H1 (cell line): ENCODE measurements around the gene SRPRA. TPM values are rescaled to one million over a fixed set of nuclear protein-coding genes. Genes with fewer than 3 reads are reported as not detected.

Source experiments
- JUND ChIP-seq: IDR thresholded peaks from 2 replicates; pipeline ENCODE4 v1.6.1; 2011; ENCODE audit warnings: mild to moderate bottlenecking, improper control_type of control experiment, low read length
- MAX ChIP-seq: IDR thresholded peaks from 2 replicates; pipeline ENCODE4 v1.6.1; 2012; ENCODE audit warnings: inconsistent platforms
- polyA plus RNA-seq, 7 experiments: library from polyadenylated mRNA; depleted of rRNA in 3 of 7; stranded (reverse) in 5 of 7; unstranded in 2 of 7; fragments of >200 nt in 5 of 7; fragments of 200-250 nt in 2 of 7; gene quantifications; 1 replicate in 5 of 7; 2 replicates in 1 of 7; 4 replicates in 1 of 7; pipeline versions ENCODE4 v1.2.1 to v1.2.3, GENCODE V29; 2011 to 2013; ENCODE audit warnings: missing spikeins in 2 of 7, mixed read lengths in 2 of 7
- total RNA-seq: library from RNA; stranded (reverse); fragmentation: NEBNext Ultra II Directional; extraction: Animal tissue kit (Norgen Biotek cat#: 25700); gene quantifications from 2 replicates; pipeline ENCODE4 v1.2.1, GENCODE V29; 2021

SRPRA gene
- total and polyA plus RNA-seq, 2 of the 8 experiments (the other 6 are each of a cell fraction or from before 2014, with no cell fraction given): 57.6 to 62.0 TPM

- no peak for TF ChIP-seq MAX
- no peak for TF ChIP-seq JUND
- TF ChIP-seq, all 59 proteins: peak for 0
These were observed 51.2 kb downstream of the SRPRA start (continued) for GRCh38 chr11:126217491-126217890.
